Measurements from ENCODE around the gene SPATA2L.

SPATA2L gene

GRCh38 chr16:89653656-89654295, 47.7 kb downstream of the SPATA2L start:
- no peak for DNase-seq

- DNase-seq: no peak
Observed at GRCh38 chr16:89651584-89651983, 49.9 kb downstream of the SPATA2L start.

- DNase-seq: no peak
Observed at GRCh38 chr16:89646906-89647305, 54.6 kb downstream of the SPATA2L start.

Measured in NCI-H1105 treated with DMSO at 0.1 percent for 48 hours (cell line).